ENCODE measurements around the gene CABP1. TPM values are rescaled to one million over a fixed set of nuclear protein-coding genes. Genes with fewer than 3 reads are reported as not detected.

Gene CABP1
- polyA plus RNA-seq, 1 donor (not counting 4 experiments of a cell fraction or from before 2014, with no cell fraction given) = 0.04 TPM

- Histone ChIP-seq H4K20me1 (ENCODE audit: control insufficient read depth, extremely low read depth, insufficient read depth, low read length) (no peaks in the 10 kb centered on the region), H3K4me2 (ENCODE audit: control insufficient read depth, extremely low read depth, insufficient read depth, low read depth, low read length) (peak overlapping the region; percentile 10), H3K9ac (ENCODE audit: control insufficient read depth, extremely low read depth, insufficient read depth, low read length) (no peak overlapping the region), H2AFZ (ENCODE audit: control insufficient read depth, low read length) (no peak overlapping the region), H3K9me1 (ENCODE audit: control insufficient read depth, extremely low read depth, insufficient read depth, low read length) (no peaks in the 10 kb centered on the region), H3K9me3 (ENCODE audit: control insufficient read depth, low read depth, low read length) (no peaks in the 10 kb centered on the region), H3K4me3 (ENCODE audit: control insufficient read depth in 2 of 3, extremely low read depth in 1 of 3, insufficient read depth in 2 of 3, low read depth in 1 of 3, low read length in 3 of 3) (no peak overlapping the region), H3K36me3 (ENCODE audit: control insufficient read depth in 2 of 2, extremely low read depth in 1 of 2, insufficient read depth in 2 of 2, low read length in 2 of 2) (no peaks in the 10 kb centered on the region), H3K4me1 (ENCODE audit: control insufficient read depth, extremely low read depth, insufficient read depth, low read length) (peaks cover 12% of the 10 kb centered on the region), H3K27me3 (ENCODE audit: control insufficient read depth, extremely low read depth, insufficient read depth, low read length) (peaks cover 3% of the 10 kb centered on the region), H3K27ac (ENCODE audit: control insufficient read depth, insufficient read depth, low read length) (no peak overlapping the region), H3K79me2 (ENCODE audit: control insufficient read depth, insufficient read depth, low read length) (no peaks in the 10 kb centered on the region)
- no peak for TF ChIP-seq EZH2 (IDR thresholded peaks at IDR 0.05; ENCODE audit: low read length)
- TF ChIP-seq CTCF (optimal IDR thresholded peaks at IDR 0.05 in 1 of 3, IDR thresholded peaks at IDR 0.05 in 1 of 3, conservative IDR thresholded peaks at IDR 0.05 in 1 of 3; ENCODE audit: extremely low read depth in 1 of 3, insufficient read depth in 2 of 3, low read length in 3 of 3) = peak in 1 of 3 experiments; percentile 14
- FAIRE-seq = peak; percentile 80
- DNase-seq (ENCODE audit: low read depth, low spot score) = peak; percentile 68
- dilution Hi-C loops (cut with MboI; ENCODE audit: extremely low pct_ligation_motif_present, low sequenced_read_pairs) = no loop called here
Observed at GRCh38 chr12:120620624-120621023, 19.8 kb upstream of the CABP1 start.

GRCh38 chr12:120625557-120626419 lies 14.6 kb upstream of the CABP1 start:
- DNase-seq (ENCODE audit: low read depth, low spot score) (no peak), FAIRE-seq (no peak)
- dilution Hi-C loops (cut with MboI; ENCODE audit: extremely low pct_ligation_motif_present, low sequenced_read_pairs) = no loop called here
- no peaks in the 10 kb centered on the region for H3K9me1 ChIP-seq (ENCODE audit: control insufficient read depth, extremely low read depth, insufficient read depth, low read length)
- H2AFZ ChIP-seq (ENCODE audit: control insufficient read depth, low read length) = no peak overlapping the region
- no peaks in the 10 kb centered on the region for H3K36me3 ChIP-seq (ENCODE audit: control insufficient read depth in 2 of 2, extremely low read depth in 1 of 2, insufficient read depth in 2 of 2, low read length in 2 of 2)
- no peak overlapping the region for H3K4me2 ChIP-seq (ENCODE audit: control insufficient read depth, extremely low read depth, insufficient read depth, low read depth, low read length)
- no peaks in the 10 kb centered on the region for H3K9me3 ChIP-seq (ENCODE audit: control insufficient read depth, low read depth, low read length)
- peak in 2 of 3 experiments; percentile 16 to 50 for TF ChIP-seq CTCF (optimal IDR thresholded peaks at IDR 0.05 in 1 of 3, IDR thresholded peaks at IDR 0.05 in 1 of 3, conservative IDR thresholded peaks at IDR 0.05 in 1 of 3; ENCODE audit: extremely low read depth in 1 of 3, insufficient read depth in 2 of 3, low read length in 3 of 3)
- no peak for TF ChIP-seq EZH2 (IDR thresholded peaks at IDR 0.05; ENCODE audit: low read length)
- H3K4me3 ChIP-seq (ENCODE audit: control insufficient read depth in 2 of 3, extremely low read depth in 1 of 3, insufficient read depth in 2 of 3, low read depth in 1 of 3, low read length in 3 of 3) = no peak overlapping the region
- H3K4me1 ChIP-seq (ENCODE audit: control insufficient read depth, extremely low read depth, insufficient read depth, low read length) = peaks cover 4% of the 10 kb centered on the region
- H4K20me1 ChIP-seq (ENCODE audit: control insufficient read depth, extremely low read depth, insufficient read depth, low read length) = no peaks in the 10 kb centered on the region
- peaks cover 4% of the 10 kb centered on the region for H3K27me3 ChIP-seq (ENCODE audit: control insufficient read depth, extremely low read depth, insufficient read depth, low read length)
- H3K79me2 ChIP-seq (ENCODE audit: control insufficient read depth, insufficient read depth, low read length) = no peaks in the 10 kb centered on the region
- H3K27ac ChIP-seq (ENCODE audit: control insufficient read depth, insufficient read depth, low read length) = no peak overlapping the region
- no peak overlapping the region for H3K9ac ChIP-seq (ENCODE audit: control insufficient read depth, extremely low read depth, insufficient read depth, low read length)
